ENCODE data around the gene EFCC1.
"Not testable (repeated sequence)": the region's sequence is repeated elsewhere in the genome, so short reads cannot be mapped to it uniquely, and the experiment has no call there.

Gene EFCC1

GRCh38 chr3:129058441-129059200, 57.5 kb downstream of the EFCC1 start:
- no peaks in the 10 kb centered on the region for H3K9me3 Mint-ChIP-seq
- no peak overlapping the region for H3K4me3 Mint-ChIP-seq
- H3K27ac Mint-ChIP-seq = no peak overlapping the region
- H3K36me3 Mint-ChIP-seq (ENCODE audit: low read depth) = no peaks in the 10 kb centered on the region
- H3K27me3 Mint-ChIP-seq (ENCODE audit: low read depth) = peaks cover 13% of the 10 kb centered on the region
- H3K4me1 Mint-ChIP-seq (ENCODE audit: low read depth) = peaks cover 4% of the 10 kb centered on the region

GRCh38 chr3:129059311-129059958, 58.3 kb downstream of the EFCC1 start:
- Mint-ChIP-seq H3K4me3 (no peak overlapping the region), H3K36me3 (ENCODE audit: low read depth) (no peaks in the 10 kb centered on the region), H3K4me1 (ENCODE audit: low read depth) (peaks cover 3% of the 10 kb centered on the region), H3K27ac (no peak overlapping the region), H3K27me3 (ENCODE audit: low read depth) (peaks cover 13% of the 10 kb centered on the region), H3K9me3 (no peaks in the 10 kb centered on the region)

GRCh38 chr3:129060276-129061022, 59.3 kb downstream of the EFCC1 start, which contains the start of gene GP9:
GP9 (plus strand) TSS chr3:129060779; CDS start chr3:129061740, 961 bp downstream.
- no peak within 1 kb of the TSS for H3K27ac Mint-ChIP-seq
- H3K9me3 Mint-ChIP-seq = no peaks in the 10 kb centered on the region
- no peaks in the 10 kb centered on the region for H3K36me3 Mint-ChIP-seq (ENCODE audit: low read depth)
- no peak within 1 kb of the TSS for H3K4me3 Mint-ChIP-seq
- peaks cover 13% of the 10 kb centered on the region for H3K27me3 Mint-ChIP-seq (ENCODE audit: low read depth)
- peaks cover 3% of the 10 kb centered on the region for H3K4me1 Mint-ChIP-seq (ENCODE audit: low read depth)

GRCh38 chr3:129061023-129061887, 60.2 kb downstream of the EFCC1 start:
- Mint-ChIP-seq H3K27ac (no peak overlapping the region), H3K4me1 (ENCODE audit: low read depth) (peaks cover 3% of the 10 kb centered on the region), H3K9me3 (no peaks in the 10 kb centered on the region), H3K36me3 (ENCODE audit: low read depth) (no peaks in the 10 kb centered on the region), H3K4me3 (no peak overlapping the region), H3K27me3 (ENCODE audit: low read depth) (peaks cover 13% of the 10 kb centered on the region)

- Mint-ChIP-seq H3K4me3 (no peak overlapping the region), H3K9me3 (no peaks in the 10 kb centered on the region), H3K27me3 (ENCODE audit: low read depth) (peaks cover 6% of the 10 kb centered on the region), H3K4me1 (ENCODE audit: low read depth) (peaks cover 2% of the 10 kb centered on the region), H3K36me3 (ENCODE audit: low read depth) (no peaks in the 10 kb centered on the region), H3K27ac (no peak overlapping the region)
Observed at GRCh38 chr3:129061888-129062834, 61.1 kb downstream of the EFCC1 start.

- Mint-ChIP-seq H3K27me3 (ENCODE audit: low read depth) (peaks cover 4% of the 10 kb centered on the region), H3K36me3 (ENCODE audit: low read depth) (no peaks in the 10 kb centered on the region), H3K4me3 (no peak overlapping the region)
Observed at GRCh38 chr3:129063091-129063640, 62.1 kb downstream of the EFCC1 start.

DNA sequence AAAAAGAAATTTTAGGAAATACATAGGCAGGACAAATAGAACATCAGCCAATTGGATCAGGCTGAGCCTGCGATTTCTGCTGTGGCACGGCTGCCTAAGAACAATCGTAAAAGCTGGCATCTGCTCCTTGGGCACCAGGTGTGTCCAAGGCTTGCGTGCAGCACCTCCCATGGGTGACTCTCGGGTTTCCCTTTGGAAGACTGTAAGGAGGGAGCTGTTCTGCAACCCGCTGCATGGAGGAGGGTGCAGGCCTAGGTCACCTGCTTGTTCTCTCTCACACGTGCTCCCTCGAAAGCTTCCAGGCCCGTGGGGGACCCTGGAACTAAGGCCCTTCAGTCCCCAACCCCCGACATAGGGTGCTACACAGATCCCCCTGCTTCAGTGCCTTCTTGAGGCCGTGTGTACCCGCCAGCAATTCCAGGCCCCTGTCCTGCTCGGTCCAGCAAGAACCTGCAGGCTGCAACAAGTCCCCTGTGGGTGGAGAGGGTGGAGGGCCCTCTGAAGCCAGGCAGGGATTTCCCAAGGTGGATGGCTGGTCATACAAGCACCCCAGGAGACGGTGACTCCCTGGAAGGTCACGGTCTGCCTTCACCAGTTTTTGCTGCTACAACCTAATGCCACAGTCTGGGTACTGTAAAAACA, 62.9 kb downstream of the EFCC1 start:
- H3K27me3 Mint-ChIP-seq (ENCODE audit: low read depth) = peaks cover 4% of the 10 kb centered on the region

More at GRCh38 chr3:129063091-129063640, 62.1 kb downstream of the EFCC1 start:
- Mint-ChIP-seq H3K4me1 (ENCODE audit: low read depth) (peaks cover 3% of the 10 kb centered on the region), H3K27ac (no peak overlapping the region), H3K9me3 (peaks cover 5% of the 10 kb centered on the region)

DNA sequence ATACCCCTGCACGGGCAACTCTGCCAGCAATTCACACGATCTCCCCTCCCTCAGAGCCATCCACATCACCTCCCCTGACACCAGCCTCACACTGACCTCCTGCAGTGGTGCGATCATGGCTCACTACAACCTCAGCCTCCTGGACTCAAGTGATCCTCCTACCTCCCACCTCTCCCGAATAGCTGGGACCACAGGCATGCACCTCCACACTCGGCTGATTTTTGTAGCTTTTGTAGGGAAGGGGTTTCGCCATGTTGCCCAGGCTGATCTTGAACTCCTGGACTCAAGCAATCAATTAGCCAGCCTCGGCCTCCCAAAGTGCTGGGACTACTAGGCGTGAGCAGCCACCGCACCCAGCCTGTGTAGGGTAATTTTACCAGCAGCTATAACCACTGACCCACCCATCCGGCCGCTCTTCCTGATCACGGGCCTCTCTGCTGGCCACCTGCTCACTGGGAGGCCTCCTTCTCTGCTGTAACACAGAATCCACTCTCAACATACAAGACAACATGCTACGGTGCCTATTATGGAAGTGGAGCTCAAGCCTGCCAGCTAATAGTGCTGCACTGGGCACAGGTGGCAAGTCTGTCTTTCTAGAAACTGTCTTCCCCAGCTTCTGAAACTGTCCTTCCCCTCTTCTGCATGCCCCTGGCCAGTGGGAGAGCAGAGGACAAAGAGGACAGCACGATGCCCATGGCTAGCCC, 64.1 kb downstream of the EFCC1 start:
- Mint-ChIP-seq H3K36me3 (ENCODE audit: low read depth) (no peaks in the 10 kb centered on the region), H3K9me3 (peaks cover 5% of the 10 kb centered on the region), H3K27me3 (ENCODE audit: low read depth) (peaks cover 4% of the 10 kb centered on the region), H3K4me3 (no peak overlapping the region), H3K4me1 (ENCODE audit: low read depth) (peaks cover 3% of the 10 kb centered on the region), H3K27ac (no peak overlapping the region)

More for the DNA sequence above, 62.9 kb downstream of the EFCC1 start:
- Mint-ChIP-seq H3K4me3 (no peak overlapping the region), H3K27ac (no peak overlapping the region), H3K36me3 (ENCODE audit: low read depth) (no peaks in the 10 kb centered on the region), H3K9me3 (peaks cover 5% of the 10 kb centered on the region), H3K4me1 (ENCODE audit: low read depth) (peaks cover 3% of the 10 kb centered on the region)

DNA sequence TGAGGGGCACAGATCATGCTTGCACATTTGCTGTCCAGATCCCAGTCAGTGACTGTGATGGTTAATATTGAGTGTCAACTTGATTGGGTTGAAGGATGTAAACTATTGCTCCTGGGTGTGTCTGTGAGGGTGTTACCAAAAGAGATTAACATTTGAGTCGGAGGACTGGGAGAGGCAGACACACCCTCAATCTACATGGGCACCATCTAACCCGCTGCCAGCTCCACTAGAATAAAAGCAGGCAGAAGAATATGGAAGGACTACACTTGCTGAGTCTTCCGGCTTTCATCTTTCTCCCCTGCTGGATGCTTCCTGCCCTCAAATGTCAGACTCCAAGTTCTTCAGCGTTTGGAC, 64.6 kb downstream of the EFCC1 start:
- Mint-ChIP-seq H3K27me3 (ENCODE audit: low read depth) (peaks cover 8% of the 10 kb centered on the region), H3K9me3 (peaks cover 5% of the 10 kb centered on the region), H3K4me1 (ENCODE audit: low read depth) (peaks cover 3% of the 10 kb centered on the region), H3K4me3 (no peak overlapping the region), H3K27ac (no peak overlapping the region), H3K36me3 (ENCODE audit: low read depth) (no peaks in the 10 kb centered on the region)

GRCh38 chr3:129067719-129068118, 66.6 kb downstream of the EFCC1 start:
- H3K27ac Mint-ChIP-seq; H3K36me3 Mint-ChIP-seq (ENCODE audit: low read depth); H3K4me3 Mint-ChIP-seq; H3K9me3 Mint-ChIP-seq; H3K27me3 Mint-ChIP-seq (ENCODE audit: low read depth); H3K4me1 Mint-ChIP-seq (ENCODE audit: low read depth): not testable (repeated sequence)

- Mint-ChIP-seq H3K27ac (no peak overlapping the region), H3K36me3 (ENCODE audit: low read depth) (no peaks in the 10 kb centered on the region), H3K9me3 (peaks cover 5% of the 10 kb centered on the region), H3K4me1 (ENCODE audit: low read depth) (peaks cover 3% of the 10 kb centered on the region), H3K27me3 (ENCODE audit: low read depth) (peaks cover 8% of the 10 kb centered on the region), H3K4me3 (peak overlapping the region; percentile 52)
Observed at GRCh38 chr3:129068291-129068886, 67.3 kb downstream of the EFCC1 start.
